Activated CD4-positive, alpha-beta T cell treated with anti-CD3 and anti-CD28 coated beads, Interleukin-2, amount 10 ng/mL, durations not matched to agents 7 days and 5 days (primary cell): ENCODE data around the gene TWIST2. TPM values are rescaled to one million over a fixed set of nuclear protein-coding genes. Genes with fewer than 3 reads are reported as not detected.

Experiments
- CTCF ChIA-PET: fragments of 350-600 bp; sonication (Branson Sonifier 250); formaldehyde crosslinking; loops from one replicate; lab custom pipeline; 2021; ENCODE audit warnings: antibody characterized with exemption; lab: Charles Lee
- POLR2A ChIA-PET: fragments of 350-600 bp; sonication (Branson Sonifier 250); formaldehyde crosslinking; loops from one replicate; lab custom pipeline; 2021; ENCODE audit warnings: antibody characterized with exemption; lab: Charles Lee
- DNase-seq: peaks from one replicate; pipeline ENCODE4 v3.0.0-alpha.2; 2020
- H3K27ac Mint-ChIP-seq: one replicate; pipeline ENCODE4 v1.8.0; 2021; ENCODE audit warnings: mild to moderate bottlenecking, moderate library complexity, mixed read lengths
- H3K27me3 Mint-ChIP-seq: one replicate; pipeline ENCODE4 v1.8.0; 2021; ENCODE audit warnings: mixed read lengths
- H3K36me3 Mint-ChIP-seq: one replicate; pipeline ENCODE4 v1.8.0; 2021; ENCODE audit warnings: low read depth, mixed read lengths
- H3K4me1 Mint-ChIP-seq: one replicate; pipeline ENCODE4 v1.8.0; 2021; ENCODE audit warnings: mixed read lengths
- H3K4me3 Mint-ChIP-seq: one replicate; pipeline ENCODE4 v1.8.0; 2021; ENCODE audit warnings: mild to moderate bottlenecking, moderate library complexity, mixed read lengths
- H3K9me3 Mint-ChIP-seq: one replicate; pipeline ENCODE4 v1.8.0; 2021; ENCODE audit warnings: mixed read lengths
- total RNA-seq, 2 experiments: library from RNA; stranded (reverse); gene quantifications; one replicate each; pipeline ENCODE4 v1.2.3, GENCODE V29; 2021

Gene TWIST2
- total RNA-seq, 2 experiments from 2014 or later = not detected

DNA sequence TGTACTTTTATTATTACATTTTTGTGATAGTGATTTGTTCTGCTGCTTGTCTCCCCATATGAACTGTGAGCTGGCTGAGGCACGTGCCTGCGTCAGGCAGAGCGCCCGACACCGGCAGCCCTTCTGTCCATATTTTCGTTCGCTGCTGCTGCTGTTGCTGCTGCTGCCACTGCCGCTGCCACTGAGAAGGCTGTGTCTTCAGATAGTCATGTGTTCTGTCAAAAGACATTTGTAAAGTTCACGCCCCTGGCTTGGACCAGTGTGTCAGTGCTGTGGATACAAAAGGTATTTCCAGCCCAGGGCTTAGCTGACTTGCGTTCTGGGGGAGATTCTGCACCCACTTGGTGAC is 47.0 kb downstream of the TWIST2 start:
- Mint-ChIP-seq H3K36me3 (no peaks in the 10 kb centered on the region), H3K27ac (no peak overlapping the region), H3K4me1 (no peaks in the 10 kb centered on the region), H3K27me3 (no peaks in the 10 kb centered on the region), H3K4me3 (no peak overlapping the region), H3K9me3 (no peaks in the 10 kb centered on the region)
- ChIA-PET POLR2A (no interaction called here), CTCF (no interaction called here)
- DNase-seq = no peak

DNA sequence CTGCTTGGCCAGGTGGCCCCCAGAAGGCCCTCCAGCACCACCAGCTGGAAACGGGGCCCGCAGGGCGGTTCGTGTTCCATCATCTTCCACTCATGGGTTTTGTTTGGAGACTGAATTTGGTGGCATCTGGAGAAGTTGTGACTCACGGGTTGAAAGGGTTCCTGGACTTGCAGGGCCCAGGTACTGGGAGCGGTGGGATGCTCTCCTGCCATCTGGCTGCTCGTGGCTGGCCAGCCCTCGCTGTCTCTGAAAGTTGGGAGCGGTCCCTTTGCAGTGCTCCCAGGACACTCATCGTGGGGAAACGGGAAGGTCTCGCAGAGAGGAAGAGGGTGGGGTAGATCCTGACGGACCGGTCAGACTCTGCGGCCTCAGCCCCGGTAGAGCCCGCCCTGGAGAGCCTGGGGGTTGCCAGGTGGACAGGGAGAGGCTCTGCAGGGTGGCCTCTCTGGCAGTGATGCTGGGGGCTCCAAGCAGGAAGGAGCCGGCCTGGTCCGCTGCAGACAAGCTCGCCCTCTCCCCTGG is 47.5 kb downstream of the TWIST2 start:
- ChIA-PET POLR2A (no interaction called here), CTCF (no interaction called here)
- no peak for DNase-seq
- Mint-ChIP-seq H3K4me3 (no peak overlapping the region), H3K27me3 (no peaks in the 10 kb centered on the region), H3K9me3 (no peaks in the 10 kb centered on the region), H3K36me3 (no peaks in the 10 kb centered on the region), H3K27ac (no peak overlapping the region), H3K4me1 (no peaks in the 10 kb centered on the region)

- Mint-ChIP-seq H3K27me3 (no peaks in the 10 kb centered on the region), H3K4me1 (no peaks in the 10 kb centered on the region), H3K9me3 (no peaks in the 10 kb centered on the region), H3K27ac (no peak overlapping the region), H3K36me3 (no peaks in the 10 kb centered on the region), H3K4me3 (no peak overlapping the region)
- POLR2A ChIA-PET = no interaction called here
- CTCF ChIA-PET = no interaction called here
- DNase-seq = no peak
These were observed 48.2 kb downstream of the TWIST2 start for GRCh38 chr2:238895891-238896600.

DNA sequence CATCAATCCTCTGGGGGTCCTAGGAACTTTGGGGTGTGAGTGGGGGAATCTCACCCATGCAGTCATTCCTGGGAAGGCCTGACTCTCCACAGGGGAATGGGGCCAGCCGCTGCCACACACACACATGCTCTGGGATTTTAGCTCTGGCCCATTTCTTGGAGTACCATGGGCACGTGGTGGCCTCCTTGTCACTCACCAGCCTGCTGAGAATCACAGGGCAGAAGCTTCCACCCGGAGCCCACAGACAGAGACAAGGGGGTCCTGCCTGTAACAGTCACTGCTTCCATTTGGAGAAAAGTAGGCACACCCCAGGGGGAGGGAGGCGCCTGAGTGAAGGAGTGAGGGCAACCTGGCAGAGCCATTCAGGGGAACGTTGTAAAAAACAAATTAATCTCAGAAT is 48.8 kb downstream of the TWIST2 start:
- Mint-ChIP-seq H3K4me3 (no peak overlapping the region), H3K27me3 (no peaks in the 10 kb centered on the region), H3K27ac (no peak overlapping the region), H3K9me3 (no peaks in the 10 kb centered on the region), H3K4me1 (no peaks in the 10 kb centered on the region), H3K36me3 (no peaks in the 10 kb centered on the region)
- ChIA-PET POLR2A (no interaction called here), CTCF (no interaction called here)
- no peak for DNase-seq

- DNase-seq = no peak
- Mint-ChIP-seq H3K27me3 (no peaks in the 10 kb centered on the region), H3K4me1 (no peaks in the 10 kb centered on the region), H3K27ac (no peak overlapping the region), H3K36me3 (no peaks in the 10 kb centered on the region), H3K9me3 (no peaks in the 10 kb centered on the region), H3K4me3 (no peak overlapping the region)
- ChIA-PET POLR2A (no interaction called here), CTCF (no interaction called here)
These were observed 49.4 kb downstream of the TWIST2 start for GRCh38 chr2:238897122-238897880.

GRCh38 chr2:238897911-238898311 is 50.0 kb downstream of the TWIST2 start:
- ChIA-PET CTCF (no interaction called here), POLR2A (no interaction called here)
- Mint-ChIP-seq H3K4me3 (no peak overlapping the region), H3K36me3 (no peaks in the 10 kb centered on the region), H3K9me3 (no peaks in the 10 kb centered on the region), H3K4me1 (no peaks in the 10 kb centered on the region), H3K27ac (no peak overlapping the region), H3K27me3 (no peaks in the 10 kb centered on the region)
- no peak for DNase-seq

GRCh38 chr2:238898534-238899281 is 50.8 kb downstream of the TWIST2 start:
- H3K4me1 Mint-ChIP-seq = no peaks in the 10 kb centered on the region
- H3K27ac Mint-ChIP-seq = no peak overlapping the region
- H3K36me3 Mint-ChIP-seq = no peaks in the 10 kb centered on the region
- no peaks in the 10 kb centered on the region for H3K27me3 Mint-ChIP-seq
- ChIA-PET CTCF (no interaction called here), POLR2A (no interaction called here)
- no peak overlapping the region for H3K4me3 Mint-ChIP-seq
- DNase-seq = no peak
- H3K9me3 Mint-ChIP-seq = no peaks in the 10 kb centered on the region

GRCh38 chr2:238899386-238899785 is 51.5 kb downstream of the TWIST2 start:
- DNase-seq = no peak
- no peak overlapping the region for H3K27ac Mint-ChIP-seq
- ChIA-PET CTCF (no interaction called here), POLR2A (no interaction called here)
- H3K4me3 Mint-ChIP-seq = no peak overlapping the region
- no peaks in the 10 kb centered on the region for H3K9me3 Mint-ChIP-seq
- H3K4me1 Mint-ChIP-seq = no peaks in the 10 kb centered on the region
- H3K36me3 Mint-ChIP-seq = no peaks in the 10 kb centered on the region
- no peaks in the 10 kb centered on the region for H3K27me3 Mint-ChIP-seq

GRCh38 chr2:238900511-238900910 is 52.6 kb downstream of the TWIST2 start:
- CTCF ChIA-PET = no interaction called here
- no peaks in the 10 kb centered on the region for H3K36me3 Mint-ChIP-seq
- POLR2A ChIA-PET = no interaction called here
- H3K27me3 Mint-ChIP-seq = no peaks in the 10 kb centered on the region
- H3K27ac Mint-ChIP-seq = no peak overlapping the region
- no peaks in the 10 kb centered on the region for H3K4me1 Mint-ChIP-seq
- H3K9me3 Mint-ChIP-seq = no peaks in the 10 kb centered on the region
- DNase-seq = no peak
- no peak overlapping the region for H3K4me3 Mint-ChIP-seq

GRCh38 chr2:238901461-238902057 is 53.7 kb downstream of the TWIST2 start:
- DNase-seq = no peak
- H3K36me3 Mint-ChIP-seq = no peaks in the 10 kb centered on the region
- H3K27me3 Mint-ChIP-seq = no peaks in the 10 kb centered on the region
- ChIA-PET POLR2A (no interaction called here), CTCF (no interaction called here)
- H3K4me3 Mint-ChIP-seq = no peak overlapping the region
- no peak overlapping the region for H3K27ac Mint-ChIP-seq
- no peaks in the 10 kb centered on the region for H3K4me1 Mint-ChIP-seq
- H3K9me3 Mint-ChIP-seq = peaks cover 5% of the 10 kb centered on the region

- Mint-ChIP-seq H3K27me3 (no peaks in the 10 kb centered on the region), H3K27ac (no peak overlapping the region), H3K36me3 (no peaks in the 10 kb centered on the region), H3K9me3 (peaks cover 5% of the 10 kb centered on the region), H3K4me3 (no peak overlapping the region), H3K4me1 (no peaks in the 10 kb centered on the region)
- ChIA-PET POLR2A (no interaction called here), CTCF (no interaction called here)
- no peak for DNase-seq
These were observed 54.4 kb downstream of the TWIST2 start for GRCh38 chr2:238902285-238902684.

DNA sequence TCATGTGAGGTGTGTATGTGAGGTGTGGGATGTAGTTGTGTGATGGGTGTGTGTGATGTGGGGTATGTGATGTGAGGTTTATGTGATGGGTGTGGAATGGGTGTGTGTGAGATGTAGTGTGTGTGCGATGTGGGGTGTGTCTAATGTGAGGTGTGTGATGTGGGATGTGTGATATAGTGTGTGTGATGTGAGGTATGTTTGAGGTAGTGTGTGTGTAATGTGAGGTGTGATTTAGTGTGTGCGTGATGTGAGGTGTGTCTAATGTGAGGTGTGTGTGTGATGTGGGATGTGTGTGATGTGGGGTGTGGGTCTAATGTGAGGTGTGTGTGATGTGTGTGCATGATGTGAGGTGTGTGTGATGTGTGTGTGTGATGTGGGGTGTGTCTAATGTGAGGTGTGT is 55.3 kb downstream of the TWIST2 start:
- H3K27ac Mint-ChIP-seq = no peak overlapping the region
- ChIA-PET POLR2A (no interaction called here), CTCF (no interaction called here)
- no peak for DNase-seq
- no peak overlapping the region for H3K4me3 Mint-ChIP-seq
- H3K9me3 Mint-ChIP-seq = peaks cover 5% of the 10 kb centered on the region
- no peaks in the 10 kb centered on the region for H3K27me3 Mint-ChIP-seq
- no peaks in the 10 kb centered on the region for H3K36me3 Mint-ChIP-seq
- no peaks in the 10 kb centered on the region for H3K4me1 Mint-ChIP-seq

DNA sequence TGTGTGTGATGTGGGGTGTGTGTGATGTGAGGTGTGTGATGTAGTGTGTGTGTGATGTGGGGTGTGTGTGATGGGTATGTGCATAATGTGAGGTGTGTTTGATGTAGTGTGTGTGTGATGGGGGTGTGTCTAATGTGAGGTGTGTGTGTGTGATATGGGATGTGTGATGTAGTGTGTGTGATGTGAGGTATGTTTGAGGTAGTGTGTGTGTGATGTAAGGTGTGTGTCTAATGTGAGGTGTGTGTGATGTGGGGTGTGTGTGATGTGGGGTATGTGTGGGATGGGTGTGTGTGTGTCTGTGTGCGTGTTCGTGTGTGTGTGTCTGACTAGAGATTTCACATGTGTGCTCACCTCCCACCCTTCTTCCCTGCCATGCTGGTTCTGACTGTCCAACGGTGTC is 56.3 kb downstream of the TWIST2 start:
- ChIA-PET POLR2A (no interaction called here), CTCF (no interaction called here)
- H3K27ac Mint-ChIP-seq = no peak overlapping the region

More for the DNA sequence above, 56.3 kb downstream of the TWIST2 start:
- H3K27me3 Mint-ChIP-seq = no peaks in the 10 kb centered on the region
- H3K36me3 Mint-ChIP-seq = no peaks in the 10 kb centered on the region
- no peaks in the 10 kb centered on the region for H3K4me1 Mint-ChIP-seq
- no peak overlapping the region for H3K4me3 Mint-ChIP-seq
- H3K9me3 Mint-ChIP-seq = peaks cover 5% of the 10 kb centered on the region
- DNase-seq = no peak
